Liver (tissue), 9 donors: ENCODE results near the gene USP26. TPM values are rescaled to one million over a fixed set of nuclear protein-coding genes. Genes with fewer than 3 reads are reported as not detected.
"Not testable (repeated sequence)": the region's sequence is repeated elsewhere in the genome, so short reads cannot be mapped to it uniquely, and the experiment has no call there.

Experiments
- DNase-seq: peaks from one replicate; pipeline ENCODE4 v3.0.0-alpha.2; 2017; ENCODE audit warnings: low spot score
- H3K27ac ChIP-seq, 2 donors: one replicate each; pipeline ENCODE4 v1.7.0; 2013; ENCODE audit warnings: inconsistent platforms in 2 of 2, low read length in 2 of 2, control low read depth in 1 of 2, low read depth in 1 of 2, mild to moderate bottlenecking in 1 of 2
- H3K27me3 ChIP-seq, 4 donors: one replicate each; pipeline versions ENCODE4 v1.6.1 to v1.7.0; 2013; ENCODE audit warnings: low read length in 3 of 4, inconsistent platforms in 1 of 4, mild to moderate bottlenecking in 1 of 4, moderate library complexity in 1 of 4; ENCODE audit not compliant: control insufficient read depth in 4 of 4, insufficient read depth in 4 of 4
- H3K36me3 ChIP-seq, 4 donors: one replicate each; pipeline versions ENCODE4 v1.6.1 to v1.7.0; 2013; ENCODE audit warnings: low read length in 3 of 4, mild to moderate bottlenecking in 3 of 4, low read depth in 1 of 4, moderate library complexity in 1 of 4; ENCODE audit not compliant: control insufficient read depth in 4 of 4, insufficient read depth in 3 of 4
- H3K4me1 ChIP-seq, 4 donors: one replicate each; pipeline versions ENCODE4 v1.6.1 to v1.7.0; 2013; ENCODE audit warnings: low read length in 3 of 4, mild to moderate bottlenecking in 3 of 4, moderate library complexity in 1 of 4; ENCODE audit not compliant: control insufficient read depth in 4 of 4, insufficient read depth in 4 of 4
- H3K4me3 ChIP-seq, 3 donors: one replicate each; pipeline versions ENCODE4 v1.6.1 to v1.7.0; 2013; ENCODE audit warnings: low read length in 3 of 3, control low read depth in 1 of 3, low read depth in 1 of 3, mild to moderate bottlenecking in 1 of 3
- H3K9ac ChIP-seq, 2 donors: one replicate each; pipeline ENCODE4 v1.7.0; 2013; ENCODE audit warnings: low read length in 2 of 2, mild to moderate bottlenecking in 2 of 2, moderate library complexity in 2 of 2, control low read depth in 1 of 2, low read depth in 1 of 2
- H3K9me3 ChIP-seq, 4 donors: one replicate each; pipeline versions ENCODE4 v1.6.1 to v1.7.0; 2013; ENCODE audit warnings: low read length in 3 of 4; ENCODE audit not compliant: control insufficient read depth in 4 of 4
- CTCF ChIP-seq: fragments of 150-350 bp; IDR thresholded peaks from 2 replicates; pipeline ENCODE4 v1.5.1; 2017; ENCODE audit warnings: improper control_type of control experiment, low read depth, low read length; ENCODE audit not compliant: missing input control
- EGR1 ChIP-seq, 2 donors: IDR thresholded peaks; 2 replicates each; pipeline ENCODE4 v1.6.1; 2016 to 2018; ENCODE audit warnings: antibody characterized with exemption in 2 of 2, low read depth in 2 of 2
- FOXA1 ChIP-seq: IDR thresholded peaks from 2 replicates; pipeline ENCODE4 v1.6.1; 2016; ENCODE audit warnings: antibody characterized with exemption
- FOXA2 ChIP-seq: IDR thresholded peaks from 2 replicates; pipeline ENCODE4 v1.6.1; 2016; ENCODE audit warnings: antibody characterized with exemption
- GABPA ChIP-seq, 2 donors: IDR thresholded peaks in 1 of 2; conservative IDR thresholded peaks in 1 of 2; 2 replicates each; pipeline ENCODE4 v1.6.1; 2016; ENCODE audit warnings: antibody characterized with exemption in 2 of 2, mild to moderate bottlenecking in 1 of 2, moderate library complexity in 1 of 2
- HNF4A ChIP-seq, 2 donors: conservative IDR thresholded peaks; 2 replicates each; pipeline ENCODE4 v1.6.1; 2016; ENCODE audit warnings: antibody characterized with exemption in 2 of 2, mild to moderate bottlenecking in 2 of 2
- HNF4G ChIP-seq: IDR thresholded peaks from 2 replicates; pipeline ENCODE4 v1.6.1; 2016; ENCODE audit warnings: antibody characterized with exemption
- JUND ChIP-seq, 2 donors: IDR thresholded peaks; 2 replicates each; pipeline ENCODE4 v1.6.1; 2016; ENCODE audit warnings: antibody characterized with exemption in 2 of 2
- NR2F2 ChIP-seq: IDR thresholded peaks from 2 replicates; pipeline ENCODE4 v1.6.1; 2016; ENCODE audit warnings: antibody characterized with exemption
- RAD21 ChIP-seq, 2 donors: IDR thresholded peaks; 2 replicates each; pipeline ENCODE4 v1.6.1; 2016; ENCODE audit warnings: antibody characterized with exemption in 2 of 2, mild to moderate bottlenecking in 2 of 2
- REST ChIP-seq: IDR thresholded peaks from 2 replicates; pipeline ENCODE4 v1.6.1; 2016; ENCODE audit warnings: antibody characterized with exemption, mild to moderate bottlenecking
- SP1 ChIP-seq: IDR thresholded peaks from 2 replicates; pipeline ENCODE4 v1.6.1; 2018; ENCODE audit warnings: antibody characterized with exemption, mild to moderate bottlenecking
- TAF1 ChIP-seq: conservative IDR thresholded peaks from 2 replicates; pipeline ENCODE4 v1.6.1; 2016; ENCODE audit warnings: antibody characterized with exemption, mild to moderate bottlenecking
- YY1 ChIP-seq: IDR thresholded peaks from 2 replicates; pipeline ENCODE4 v1.6.1; 2016; ENCODE audit warnings: antibody characterized with exemption, mild to moderate bottlenecking
- WGBS: extraction: QIAGEN DNeasy Blood & Tissue Kit; methylation state at CpG from one replicate; pipeline ENCODE4 v1.1.7; 2013; 5-methylcytosine and 5-hydroxymethylcytosine counted together
- polyA plus RNA-seq, 2 donors: library from polyadenylated mRNA; stranded (reverse) in 1 of 2; unstranded in 1 of 2; fragments of 200-250 nt in 1 of 2; fragments of >200 nt in 1 of 2; fragmentation: Nextera tagmentation in 1 of 2; extraction: Ambion mirVana in 1 of 2; gene quantifications; one replicate each; pipeline versions ENCODE4 v1.2.1 to v1.2.3, GENCODE V29; 2013 to 2015
- total RNA-seq, 2 donors: library from RNA; depleted of rRNA; stranded (reverse); fragments of >200 nt; gene quantifications; one replicate each; pipeline ENCODE4 v1.2.3, GENCODE V29; 2014
- TF ChIP-seq, protein P1 (sequence below): IDR thresholded peaks from 2 replicates; pipeline ENCODE4 v1.6.1; 2016; ENCODE audit warnings: antibody characterized with exemption
- TF ChIP-seq, protein P2 (sequence below): IDR thresholded peaks from 2 replicates; pipeline ENCODE4 v1.6.1; 2016; ENCODE audit warnings: antibody characterized with exemption
- donor health status: healthy.
- donor health status: healthy.
- donor health status: healthy.
- donor health status: healthy.
- donor health status: healthy.

Gene USP26
- total and polyA plus RNA-seq, 4 donors = not detected

- no peaks in the 10 kb centered on the region for H3K27me3 ChIP-seq
- H3K4me3 ChIP-seq = no peak overlapping the region
- no peak for TF ChIP-seq HNF4A (conservative IDR thresholded peaks at IDR 0.05)
- TF ChIP-seq, protein P1, sequence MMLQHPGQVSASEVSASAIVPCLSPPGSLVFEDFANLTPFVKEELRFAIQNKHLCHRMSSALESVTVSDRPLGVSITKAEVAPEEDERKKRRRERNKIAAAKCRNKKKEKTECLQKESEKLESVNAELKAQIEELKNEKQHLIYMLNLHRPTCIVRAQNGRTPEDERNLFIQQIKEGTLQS = no peak
- no peak for TF ChIP-seq REST
- no peak for TF ChIP-seq EGR1 (IDR thresholded peaks at IDR 0.05; ENCODE audit: low read depth in 2 of 2)
- no peak for TF ChIP-seq TAF1
- no peak for TF ChIP-seq FOXA1
- no peak for TF ChIP-seq SP1
- TF ChIP-seq CTCF = no peak
- TF ChIP-seq JUND (IDR thresholded peaks at IDR 0.05) = no peak
- TF ChIP-seq GABPA (IDR thresholded peaks at IDR 0.05 in 1 of 2, conservative IDR thresholded peaks at IDR 0.05 in 1 of 2) = no peak
- WGBS = 77% methylated on average over 3 of the region's 3 CpGs
- H3K9ac ChIP-seq = no peak overlapping the region
- no peaks in the 10 kb centered on the region for H3K4me1 ChIP-seq
- no peak for DNase-seq
- H3K27ac ChIP-seq = no peak overlapping the region
- H3K9me3 ChIP-seq = no peaks in the 10 kb centered on the region
- no peaks in the 10 kb centered on the region for H3K36me3 ChIP-seq
Measured at GRCh38 chrX:133081990-133082389, 14.9 kb downstream of the USP26 start.

DNA sequence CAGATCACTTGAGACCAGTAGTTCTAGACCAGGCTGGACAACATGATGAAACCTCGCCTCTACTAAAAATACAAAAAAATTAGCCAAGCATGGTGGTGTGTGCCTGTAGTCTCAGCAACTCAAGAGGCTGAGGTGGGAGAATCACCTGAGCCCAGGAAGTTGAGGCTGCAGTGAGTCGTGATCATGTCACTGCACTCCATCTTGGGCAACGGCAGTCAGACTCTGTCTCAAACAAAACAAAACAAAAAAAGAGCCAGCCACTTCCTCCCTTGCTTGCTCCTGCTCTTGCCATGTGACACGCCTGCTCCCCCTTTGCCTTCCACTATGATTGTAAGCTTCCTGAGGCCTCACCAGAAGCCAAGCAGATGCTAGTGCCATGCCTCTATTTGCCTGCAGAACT is 19.1 kb downstream of the USP26 start:
- 88% methylated on average over 4 of the region's 4 CpGs for WGBS
- not testable (repeated sequence) for H3K9me3 ChIP-seq, H3K4me3 ChIP-seq, H3K36me3 ChIP-seq, H3K9ac ChIP-seq, DNase-seq, H3K4me1 ChIP-seq, H3K27ac ChIP-seq, H3K27me3 ChIP-seq

GRCh38 chrX:133072566-133072965 is 24.3 kb downstream of the USP26 start:
- no peaks in the 10 kb centered on the region for H3K4me1 ChIP-seq
- H3K27me3 ChIP-seq = no peaks in the 10 kb centered on the region
- H3K36me3 ChIP-seq = no peaks in the 10 kb centered on the region
- H3K27ac ChIP-seq = no peak overlapping the region
- TF ChIP-seq RAD21 (IDR thresholded peaks at IDR 0.05) (no peak), NR2F2 (no peak), YY1 (no peak), TAF1 (no peak), CTCF (no peak), EGR1 (IDR thresholded peaks at IDR 0.05; ENCODE audit: low read depth in 2 of 2) (no peak), JUND (IDR thresholded peaks at IDR 0.05) (no peak), SP1 (no peak), HNF4G (no peak), FOXA2 (no peak), FOXA1 (no peak), GABPA (IDR thresholded peaks at IDR 0.05 in 1 of 2, conservative IDR thresholded peaks at IDR 0.05 in 1 of 2) (no peak)
- TF ChIP-seq, protein P1 = no peak
- TF ChIP-seq, protein P2, sequence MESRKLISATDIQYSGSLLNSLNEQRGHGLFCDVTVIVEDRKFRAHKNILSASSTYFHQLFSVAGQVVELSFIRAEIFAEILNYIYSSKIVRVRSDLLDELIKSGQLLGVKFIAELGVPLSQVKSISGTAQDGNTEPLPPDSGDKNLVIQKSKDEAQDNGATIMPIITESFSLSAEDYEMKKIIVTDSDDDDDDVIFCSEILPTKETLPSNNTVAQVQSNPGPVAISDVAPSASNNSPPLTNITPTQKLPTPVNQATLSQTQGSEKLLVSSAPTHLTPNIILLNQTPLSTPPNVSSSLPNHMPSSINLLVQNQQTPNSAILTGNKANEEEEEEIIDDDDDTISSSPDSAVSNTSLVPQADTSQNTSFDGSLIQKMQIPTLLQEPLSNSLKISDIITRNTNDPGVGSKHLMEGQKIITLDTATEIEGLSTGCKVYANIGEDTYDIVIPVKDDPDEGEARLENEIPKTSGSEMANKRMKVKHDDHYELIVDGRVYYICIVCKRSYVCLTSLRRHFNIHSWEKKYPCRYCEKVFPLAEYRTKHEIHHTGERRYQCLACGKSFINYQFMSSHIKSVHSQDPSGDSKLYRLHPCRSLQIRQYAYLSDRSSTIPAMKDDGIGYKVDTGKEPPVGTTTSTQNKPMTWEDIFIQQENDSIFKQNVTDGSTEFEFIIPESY = no peak
- no peak overlapping the region for H3K4me3 ChIP-seq
- no peak overlapping the region for H3K9ac ChIP-seq
- H3K9me3 ChIP-seq = no peaks in the 10 kb centered on the region
- no peak for DNase-seq
